Measurements from ENCODE around the gene ARMC2. TPM values are rescaled to one million over a fixed set of nuclear protein-coding genes. Genes with fewer than 3 reads are reported as not detected.

The ARMC2 gene
- total RNA-seq, 3 donors from 2014 or later (not counting 1 experiment from before 2014, with no cell fraction given): 9.4 to 13.8 (median 9.7) TPM

GRCh38 chr6:108920751-108921150 is 72.5 kb downstream of the ARMC2 start:
- Mint-ChIP-seq H3K36me3 (no peaks in the 10 kb centered on the region), H3K4me3 (no peak overlapping the region), H3K4me1 (peaks cover 31 to 43% of the 10 kb centered on the region in 2 donors), H3K9me3 (peaks cover 0 to 3% of the 10 kb centered on the region in 2 donors), H3K27me3 (ENCODE audit: low read depth in 2 of 2) (no peaks in the 10 kb centered on the region), H3K27ac (peak overlapping the region; percentile 58 to 77)
- Histone ChIP-seq H3K9me3 (ENCODE audit: control insufficient read depth, insufficient read depth, low read length) (no peaks in the 10 kb centered on the region), H3K4me1 (ENCODE audit: control insufficient read depth, insufficient read depth, low read length) (peaks cover 33% of the 10 kb centered on the region), H3K27ac (ENCODE audit: low read length) (no peak overlapping the region), H3K36me3 (ENCODE audit: control insufficient read depth, insufficient read depth, low read length) (no peaks in the 10 kb centered on the region), H3K27me3 (ENCODE audit: control insufficient read depth, insufficient read depth, low read length) (no peaks in the 10 kb centered on the region), H3K4me3 (ENCODE audit: low read length) (no peak overlapping the region)
- DNase-seq: no peak
- ATAC-seq: no peak
- intact Hi-C loops (cut with micrococcal nuclease): no loop called here
- TF ChIP-seq, protein P1, sequence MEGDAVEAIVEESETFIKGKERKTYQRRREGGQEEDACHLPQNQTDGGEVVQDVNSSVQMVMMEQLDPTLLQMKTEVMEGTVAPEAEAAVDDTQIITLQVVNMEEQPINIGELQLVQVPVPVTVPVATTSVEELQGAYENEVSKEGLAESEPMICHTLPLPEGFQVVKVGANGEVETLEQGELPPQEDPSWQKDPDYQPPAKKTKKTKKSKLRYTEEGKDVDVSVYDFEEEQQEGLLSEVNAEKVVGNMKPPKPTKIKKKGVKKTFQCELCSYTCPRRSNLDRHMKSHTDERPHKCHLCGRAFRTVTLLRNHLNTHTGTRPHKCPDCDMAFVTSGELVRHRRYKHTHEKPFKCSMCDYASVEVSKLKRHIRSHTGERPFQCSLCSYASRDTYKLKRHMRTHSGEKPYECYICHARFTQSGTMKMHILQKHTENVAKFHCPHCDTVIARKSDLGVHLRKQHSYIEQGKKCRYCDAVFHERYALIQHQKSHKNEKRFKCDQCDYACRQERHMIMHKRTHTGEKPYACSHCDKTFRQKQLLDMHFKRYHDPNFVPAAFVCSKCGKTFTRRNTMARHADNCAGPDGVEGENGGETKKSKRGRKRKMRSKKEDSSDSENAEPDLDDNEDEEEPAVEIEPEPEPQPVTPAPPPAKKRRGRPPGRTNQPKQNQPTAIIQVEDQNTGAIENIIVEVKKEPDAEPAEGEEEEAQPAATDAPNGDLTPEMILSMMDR (IDR thresholded peaks at IDR 0.05): no peak
- 78% methylated on average over 1 of the region's 1 CpG for WGBS (ENCODE audit: insufficient coverage)

GRCh38 chr6:108921547-108922361 is 73.5 kb downstream of the ARMC2 start:
- Histone ChIP-seq H3K4me3 (ENCODE audit: low read length) (no peak overlapping the region), H3K4me1 (ENCODE audit: control insufficient read depth, insufficient read depth, low read length) (peaks cover 33% of the 10 kb centered on the region), H3K27ac (ENCODE audit: low read length) (no peak overlapping the region), H3K36me3 (ENCODE audit: control insufficient read depth, insufficient read depth, low read length) (no peaks in the 10 kb centered on the region), H3K9me3 (ENCODE audit: control insufficient read depth, insufficient read depth, low read length) (no peaks in the 10 kb centered on the region), H3K27me3 (ENCODE audit: control insufficient read depth, insufficient read depth, low read length) (no peaks in the 10 kb centered on the region)
- ATAC-seq (peak in 2 of 3 donors; percentile 51 to 64), DNase-seq (peak in 1 of 2 donors; percentile 14)
- no peak overlapping the region for H3K4me3 Mint-ChIP-seq
- peaks cover 0 to 3% of the 10 kb centered on the region in 2 donors for H3K9me3 Mint-ChIP-seq
- H3K27me3 Mint-ChIP-seq (ENCODE audit: low read depth in 2 of 2): no peaks in the 10 kb centered on the region
- TF ChIP-seq, protein P1 (IDR thresholded peaks at IDR 0.05): no peak
- intact Hi-C loops (cut with micrococcal nuclease): no loop called here
- H3K27ac Mint-ChIP-seq: peak overlapping the region; percentile 58 to 77
- H3K4me1 Mint-ChIP-seq: peaks cover 31 to 41% of the 10 kb centered on the region in 2 donors
- H3K36me3 Mint-ChIP-seq: no peaks in the 10 kb centered on the region
- WGBS (ENCODE audit: insufficient coverage): 66% methylated on average over 9 of the region's 9 CpGs

DNA sequence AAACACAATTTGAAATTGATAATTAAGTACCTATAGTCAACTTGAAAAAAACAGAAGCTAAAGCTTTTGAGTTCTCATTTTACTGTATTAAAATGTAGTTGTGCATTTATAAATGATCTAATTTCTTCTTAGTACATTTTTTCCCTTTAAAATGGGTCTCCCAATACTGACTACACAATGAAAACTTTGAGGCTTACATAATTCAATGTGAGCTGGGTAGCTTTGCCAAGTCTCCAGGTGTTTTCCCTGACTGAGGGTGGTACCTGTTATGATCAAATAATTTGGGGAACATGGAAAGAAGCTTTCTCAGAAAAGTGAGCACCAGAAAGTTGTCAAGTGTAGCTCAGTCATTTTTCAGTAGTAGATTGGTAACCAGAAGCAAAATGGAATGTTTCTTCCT is 74.3 kb downstream of the ARMC2 start:
- Histone ChIP-seq H3K27me3 (ENCODE audit: control insufficient read depth, insufficient read depth, low read length) (no peaks in the 10 kb centered on the region), H3K36me3 (ENCODE audit: control insufficient read depth, insufficient read depth, low read length) (no peaks in the 10 kb centered on the region), H3K27ac (ENCODE audit: low read length) (no peak overlapping the region), H3K4me3 (ENCODE audit: low read length) (no peak overlapping the region), H3K4me1 (ENCODE audit: control insufficient read depth, insufficient read depth, low read length) (peaks cover 33% of the 10 kb centered on the region), H3K9me3 (ENCODE audit: control insufficient read depth, insufficient read depth, low read length) (no peaks in the 10 kb centered on the region)
- Mint-ChIP-seq H3K27me3 (ENCODE audit: low read depth in 2 of 2) (no peaks in the 10 kb centered on the region), H3K36me3 (no peaks in the 10 kb centered on the region), H3K9me3 (peaks cover 0 to 3% of the 10 kb centered on the region in 2 donors), H3K27ac (peak overlapping the region in 1 of 2 donors; percentile 29), H3K4me3 (no peak overlapping the region), H3K4me1 (peaks cover 31 to 37% of the 10 kb centered on the region in 2 donors)
- DNase-seq (no peak), ATAC-seq (no peak)
- TF ChIP-seq, protein P1 (IDR thresholded peaks at IDR 0.05): no peak
- intact Hi-C loops (cut with micrococcal nuclease): no loop called here

All from natural killer cell (primary cell).